HG03520 (cell line): ENCODE data around the gene SCN11A.

ENCODE experiments used
- ATAC-seq: cut with Tn5 transposase; IDR thresholded peaks from one replicate; pipeline ENCODE4 v1.9.1; 2021; ENCODE audit warnings: mild to moderate bottlenecking, moderate library complexity; ENCODE audit not compliant: unreplicated experiment

SCN11A gene

GRCh38 chr3:39051649-39052561 is at the start of gene SCN11A, which contains the start of gene WDR48:
SCN11A (minus strand) TSS chr3:39051944; CDS start chr3:38950362, 101,582 bp downstream.
WDR48 (plus strand) TSS chr3:39052016; CDS start chr3:39052026, 10 bp downstream.
- peak; percentile 96 for ATAC-seq

GRCh38 chr3:39101022-39101689 is 49.4 kb upstream of the SCN11A start:
- peak; percentile 57 for ATAC-seq

- ATAC-seq, result no peak
Observed at GRCh38 chr3:39100500-39100886, 48.7 kb upstream of the SCN11A start.

- ATAC-seq, result no peak
Observed at GRCh38 chr3:39099738-39100499, 48.2 kb upstream of the SCN11A start.

GRCh38 chr3:39099242-39099641 is 47.5 kb upstream of the SCN11A start:
- ATAC-seq, result no peak

- no peak for ATAC-seq
Observed at GRCh38 chr3:39098473-39099000, 46.8 kb upstream of the SCN11A start.

- no peak for ATAC-seq
Observed at GRCh38 chr3:39097716-39098472, 46.1 kb upstream of the SCN11A start.

- ATAC-seq, result no peak
Observed at GRCh38 chr3:39096775-39097174, 45.0 kb upstream of the SCN11A start.

GRCh38 chr3:39095778-39096177 is 44.0 kb upstream of the SCN11A start:
- ATAC-seq, result no peak

- ATAC-seq, result no peak
Observed at GRCh38 chr3:39094851-39095677, 43.3 kb upstream of the SCN11A start.

- ATAC-seq, result no peak
Observed at GRCh38 chr3:39090922-39091321, 39.2 kb upstream of the SCN11A start.

GRCh38 chr3:39088889-39089288 is 37.1 kb upstream of the SCN11A start:
- ATAC-seq, result no peak

- no peak for ATAC-seq
Observed at GRCh38 chr3:39088456-39088855, 36.7 kb upstream of the SCN11A start.

GRCh38 chr3:39086144-39086543 is 34.4 kb upstream of the SCN11A start:
- ATAC-seq, result no peak

GRCh38 chr3:39082666-39083313 is 31.0 kb upstream of the SCN11A start:
- no peak for ATAC-seq

GRCh38 chr3:39080026-39080425 is 28.3 kb upstream of the SCN11A start:
- ATAC-seq, result no peak

GRCh38 chr3:39079530-39079929 is 27.8 kb upstream of the SCN11A start:
- no peak for ATAC-seq

GRCh38 chr3:39075910-39076309 is 24.2 kb upstream of the SCN11A start:
- ATAC-seq, result no peak

GRCh38 chr3:39068556-39068955 is 16.8 kb upstream of the SCN11A start:
- no peak for ATAC-seq
